ENCODE results near the gene TOGARAM2.
A peak's percentile ranks its signal among the peaks of the same experiment; 100 is the strongest.

TOGARAM2 gene

GRCh38 chr2:29000481-29000880 lies 19.4 kb downstream of the TOGARAM2 start:
- peak; percentile 91 to 96 (median 95) for DNase-seq

DNA sequence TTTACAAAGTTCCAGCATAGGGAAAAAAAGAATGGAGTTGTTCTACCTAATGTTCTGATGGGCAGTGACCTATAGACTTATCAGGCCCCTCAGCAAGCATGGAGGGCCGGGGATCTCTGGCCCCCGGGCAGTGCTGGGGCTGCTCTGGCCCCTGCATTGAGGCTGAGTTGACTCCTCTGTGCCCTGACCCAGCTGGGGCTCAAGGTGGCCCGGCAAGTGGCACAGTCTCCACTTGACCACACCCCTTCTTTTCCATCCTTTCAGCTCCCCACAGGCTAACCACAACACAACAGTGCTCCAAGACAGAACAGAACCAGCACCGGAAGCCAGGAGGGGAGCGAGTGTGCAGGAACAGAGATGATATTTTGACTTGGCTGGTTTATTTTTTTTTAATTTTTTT lies 19.9 kb downstream of the TOGARAM2 start:
- DNase-seq, result peak in 1 of 4 experiments; percentile 32

DNA sequence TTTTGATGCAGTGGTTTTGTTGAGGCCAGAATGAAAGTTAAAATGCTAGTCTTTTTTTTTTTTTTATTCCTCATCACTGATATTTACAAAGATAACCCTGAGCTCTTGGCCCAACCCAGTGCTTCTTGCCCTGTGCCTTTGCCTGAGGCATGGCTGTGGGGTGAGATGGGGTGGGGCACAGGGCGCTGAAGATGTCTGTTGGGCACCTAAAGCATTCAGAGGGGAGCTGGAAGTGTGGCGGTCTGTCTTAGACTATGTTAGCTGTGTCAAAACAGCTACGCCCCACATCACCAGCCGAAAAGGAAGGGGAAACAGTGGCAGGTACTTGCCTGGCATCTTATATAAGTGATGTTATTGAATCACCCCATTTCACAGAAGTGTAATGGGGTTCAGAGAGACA lies 20.7 kb downstream of the TOGARAM2 start:
- no peak for DNase-seq

DNA sequence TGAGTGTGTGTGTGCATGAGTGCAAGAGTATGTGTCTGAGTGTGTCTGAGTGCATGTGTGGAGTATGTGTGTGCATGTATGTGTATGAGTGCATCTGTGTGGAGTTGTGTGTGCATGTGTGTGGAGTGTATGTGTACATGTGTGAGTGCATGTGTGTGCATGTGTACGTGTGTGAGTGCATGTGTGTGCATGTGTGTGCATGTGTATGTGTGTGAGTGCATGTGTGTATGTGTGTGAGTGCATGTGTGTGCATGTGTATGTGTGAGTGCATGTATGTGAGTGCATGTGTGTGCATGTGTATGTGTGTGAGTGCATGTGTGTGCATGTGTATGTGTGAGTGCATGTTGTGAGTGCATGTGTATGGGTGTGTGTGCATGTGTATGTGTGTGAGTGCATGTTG lies 23.7 kb downstream of the TOGARAM2 start:
- DNase-seq, result no peak

DNA sequence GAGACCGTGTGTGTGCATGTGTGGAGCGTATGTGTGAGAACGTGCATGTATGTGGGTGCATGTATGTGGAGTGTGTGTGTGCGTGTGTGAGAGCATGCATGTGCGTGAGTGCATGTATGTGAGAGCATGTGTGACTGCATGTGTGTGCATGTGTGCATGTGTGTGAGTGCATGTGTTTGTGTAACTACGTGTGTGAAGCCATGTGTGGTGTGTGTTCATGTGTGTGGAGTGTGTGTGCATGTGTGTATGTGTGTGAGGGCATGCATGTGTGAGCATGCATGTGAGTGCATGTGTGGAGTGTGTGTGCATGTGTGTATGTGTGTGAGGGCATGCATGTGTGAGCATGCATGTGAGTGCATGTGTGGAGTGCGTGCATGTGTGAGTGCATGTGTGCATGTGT lies 24.2 kb downstream of the TOGARAM2 start:
- no peak for DNase-seq

- DNase-seq, result peak; percentile 48 to 79 (median 70)
Measured at GRCh38 chr2:29006092-29006979, 25.2 kb downstream of the TOGARAM2 start.

DNA sequence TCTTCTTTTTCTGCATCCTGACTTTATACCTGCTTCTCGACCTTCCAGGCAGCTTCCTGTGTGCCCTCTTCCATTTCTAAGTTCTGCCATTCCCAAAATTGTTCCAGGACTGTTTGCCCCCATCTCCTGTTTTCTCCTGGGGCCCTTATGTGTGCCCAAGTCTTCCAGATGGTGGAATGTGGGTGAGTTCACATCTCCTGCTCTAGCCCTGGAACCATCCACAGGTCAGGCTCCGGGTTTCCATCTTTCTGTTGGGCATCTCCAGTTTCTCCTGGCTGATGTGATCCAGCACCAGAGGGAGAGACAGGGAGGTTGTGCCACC lies 25.8 kb downstream of the TOGARAM2 start:
- DNase-seq, result no peak

DNA sequence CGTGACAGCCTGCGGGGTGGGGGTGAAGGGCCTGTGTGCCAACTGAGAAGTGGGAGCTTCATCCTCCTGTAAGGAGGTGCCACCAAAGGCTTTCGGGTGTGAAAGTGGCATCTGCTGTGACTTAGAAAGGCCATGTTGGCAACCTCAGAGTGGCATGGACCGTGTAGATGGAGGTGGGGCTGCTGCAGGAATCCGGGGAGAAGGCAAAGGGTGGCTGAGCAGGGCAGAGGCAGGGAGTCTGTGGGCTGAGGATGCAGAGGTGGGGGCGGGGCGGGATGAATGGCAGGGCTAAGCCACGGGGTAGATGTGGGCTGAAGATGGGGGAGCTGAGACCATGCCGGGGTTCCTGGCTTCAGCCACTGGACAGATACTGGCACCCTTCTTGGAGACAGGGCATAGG lies 28.2 kb downstream of the TOGARAM2 start:
- no peak for DNase-seq

GRCh38 chr2:29009711-29010677 lies 28.9 kb downstream of the TOGARAM2 start:
- no peak for DNase-seq

- peak; percentile 50 to 71 (median 66) for DNase-seq
Measured at GRCh38 chr2:29010946-29011345, 29.8 kb downstream of the TOGARAM2 start.

DNA sequence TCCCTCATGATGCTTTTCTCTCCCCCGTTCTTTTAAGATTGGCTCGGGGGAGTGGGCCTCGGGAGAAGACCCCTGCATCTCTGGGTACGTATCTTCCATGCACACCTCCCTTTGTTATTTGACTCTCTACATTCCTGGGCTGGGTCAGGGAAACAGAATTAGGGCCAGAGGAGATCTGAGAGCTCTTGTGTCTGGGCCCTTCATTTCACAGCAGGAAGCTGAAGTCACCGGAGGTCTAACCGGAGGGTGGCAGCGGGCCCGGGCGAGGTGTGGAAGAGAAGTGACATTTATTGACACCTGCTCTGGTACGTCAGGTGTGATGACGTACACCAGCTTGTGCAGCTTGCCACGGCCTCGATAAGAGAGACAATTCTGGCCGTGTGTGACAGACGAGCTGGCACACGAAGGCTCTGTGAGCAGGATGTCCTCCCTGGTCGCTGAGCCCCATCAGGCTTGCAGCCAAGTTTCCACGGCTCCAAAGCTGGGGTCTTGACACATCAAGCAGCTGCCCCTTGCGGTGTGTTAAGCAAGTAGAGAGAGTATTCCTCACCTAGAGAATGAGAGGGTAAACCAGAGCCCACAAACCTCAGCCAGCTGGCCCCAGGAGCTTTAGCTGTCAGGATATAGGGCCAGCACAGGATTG lies 30.4 kb downstream of the TOGARAM2 start:
- peak in 1 of 4 experiments; percentile 27 for DNase-seq

DNA sequence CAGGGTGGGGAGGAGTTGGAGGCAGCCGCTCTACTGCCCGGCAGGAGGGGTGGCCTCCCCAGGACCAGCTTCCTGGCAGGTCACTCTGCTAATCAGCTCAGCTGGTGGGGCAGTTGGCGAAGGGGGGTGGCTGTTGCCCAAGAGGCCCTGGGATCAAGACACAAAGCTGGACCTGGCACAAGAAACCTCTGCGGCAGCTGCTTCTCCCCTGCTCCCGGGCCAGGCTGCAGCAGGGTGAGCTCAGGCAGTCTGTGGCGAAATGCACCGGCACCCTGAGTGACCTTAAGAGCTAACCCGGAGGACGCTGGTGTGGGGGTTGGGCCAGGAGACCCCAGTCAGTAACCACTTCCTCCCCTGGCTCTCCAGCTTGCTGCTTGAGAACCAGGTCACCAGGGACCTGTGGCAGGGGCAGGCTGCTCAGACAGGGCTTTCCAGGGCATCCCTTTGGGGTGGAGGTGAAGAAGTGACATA lies 31.1 kb downstream of the TOGARAM2 start:
- peak; percentile 69 to 85 (median 78) for DNase-seq

GRCh38 chr2:29013057-29013780 lies 32.1 kb downstream of the TOGARAM2 start:
- DNase-seq, result peak in 3 of 4 experiments; percentile 30 to 61 (median 58)

GRCh38 chr2:29014331-29014730 lies 33.2 kb downstream of the TOGARAM2 start:
- DNase-seq, result peak in 1 of 4 experiments; percentile 24

DNA sequence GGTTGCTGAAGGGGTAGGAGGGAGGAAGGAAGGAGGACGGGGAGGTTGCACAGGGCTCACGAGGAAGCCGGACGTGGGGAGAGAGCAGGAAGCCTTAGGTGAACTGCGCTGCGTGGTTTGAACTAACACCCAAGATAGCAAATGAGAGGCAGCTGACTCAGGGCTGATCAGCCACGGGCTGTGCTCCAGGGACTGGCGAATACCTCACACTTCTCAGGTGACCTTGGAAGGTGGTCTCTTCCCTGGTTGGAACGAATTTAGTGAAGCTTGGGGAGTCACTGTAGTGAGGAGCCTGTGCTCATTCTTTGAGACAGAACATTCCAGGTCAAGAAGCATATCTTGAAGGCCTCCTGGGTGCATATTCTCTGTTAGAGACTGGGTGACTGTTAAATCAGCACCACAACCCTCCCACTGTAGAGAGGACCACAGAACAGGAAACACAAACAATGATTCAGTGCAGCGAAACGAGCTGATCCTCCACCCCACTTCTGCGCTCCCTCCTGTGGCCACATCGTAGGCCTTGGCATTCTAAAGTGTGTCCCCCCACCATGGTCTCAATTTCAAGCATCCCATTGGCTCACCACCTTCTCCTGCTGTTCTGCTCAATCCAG lies 33.8 kb downstream of the TOGARAM2 start:
- DNase-seq, result peak; percentile 70 to 88 (median 80)

DNA sequence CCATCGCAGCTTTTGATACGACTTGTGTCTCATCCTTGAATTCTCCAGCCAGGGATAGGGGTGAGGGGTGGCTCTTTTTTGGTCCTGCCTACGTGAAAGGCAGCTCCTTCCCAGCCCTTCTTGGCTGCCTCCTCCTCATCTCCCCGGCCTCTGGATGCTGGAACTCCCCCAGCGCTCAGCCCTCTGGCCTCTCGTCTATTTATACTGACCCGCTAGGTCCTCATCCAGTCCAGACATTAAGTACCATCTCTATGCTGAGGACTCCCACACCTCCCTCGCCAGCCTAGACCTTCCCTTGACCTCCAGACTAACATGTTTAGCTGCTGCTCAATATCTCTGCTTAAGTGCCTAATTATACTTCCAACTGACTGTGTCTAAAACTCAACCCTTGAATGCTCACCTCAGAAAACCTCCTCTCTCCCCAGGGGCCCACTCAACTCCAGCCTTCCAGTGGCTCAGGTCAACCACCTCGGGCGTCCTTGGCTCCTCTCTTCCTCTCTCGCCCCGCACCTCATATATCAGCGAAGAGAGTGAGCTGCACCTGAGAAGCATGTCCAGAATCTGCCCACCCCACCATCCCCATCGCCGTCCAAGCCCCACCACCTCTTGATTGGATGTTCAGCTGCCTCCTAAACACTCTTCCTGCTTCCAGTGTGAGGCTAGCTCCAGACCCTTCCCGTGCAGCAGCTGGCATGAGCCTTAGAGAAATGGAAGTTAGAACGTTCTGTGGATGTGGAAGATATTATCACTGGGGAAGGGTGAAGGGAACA lies 34.8 kb downstream of the TOGARAM2 start:
- no peak for DNase-seq

DNA sequence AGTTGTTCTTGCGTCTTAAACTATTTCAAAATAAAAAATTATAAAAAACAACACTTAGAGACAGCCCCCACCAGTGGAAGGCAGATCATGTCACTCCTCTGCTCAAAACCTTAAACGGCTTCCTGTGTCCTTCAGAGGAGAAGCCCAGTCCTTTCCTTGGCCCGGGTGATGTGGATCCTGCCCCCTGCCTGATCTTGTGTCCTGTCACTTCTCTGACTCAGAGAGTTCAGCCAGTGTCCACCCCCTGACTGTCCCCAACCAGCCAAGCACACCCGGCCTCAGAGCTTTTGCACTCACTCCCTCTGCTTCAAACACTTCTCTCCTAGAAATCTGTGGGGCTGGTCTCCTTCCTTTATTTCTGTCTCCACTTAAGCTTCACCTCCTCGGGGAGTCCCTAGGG lies 35.4 kb downstream of the TOGARAM2 start:
- DNase-seq, result peak; percentile 69 to 87 (median 80)

DNA sequence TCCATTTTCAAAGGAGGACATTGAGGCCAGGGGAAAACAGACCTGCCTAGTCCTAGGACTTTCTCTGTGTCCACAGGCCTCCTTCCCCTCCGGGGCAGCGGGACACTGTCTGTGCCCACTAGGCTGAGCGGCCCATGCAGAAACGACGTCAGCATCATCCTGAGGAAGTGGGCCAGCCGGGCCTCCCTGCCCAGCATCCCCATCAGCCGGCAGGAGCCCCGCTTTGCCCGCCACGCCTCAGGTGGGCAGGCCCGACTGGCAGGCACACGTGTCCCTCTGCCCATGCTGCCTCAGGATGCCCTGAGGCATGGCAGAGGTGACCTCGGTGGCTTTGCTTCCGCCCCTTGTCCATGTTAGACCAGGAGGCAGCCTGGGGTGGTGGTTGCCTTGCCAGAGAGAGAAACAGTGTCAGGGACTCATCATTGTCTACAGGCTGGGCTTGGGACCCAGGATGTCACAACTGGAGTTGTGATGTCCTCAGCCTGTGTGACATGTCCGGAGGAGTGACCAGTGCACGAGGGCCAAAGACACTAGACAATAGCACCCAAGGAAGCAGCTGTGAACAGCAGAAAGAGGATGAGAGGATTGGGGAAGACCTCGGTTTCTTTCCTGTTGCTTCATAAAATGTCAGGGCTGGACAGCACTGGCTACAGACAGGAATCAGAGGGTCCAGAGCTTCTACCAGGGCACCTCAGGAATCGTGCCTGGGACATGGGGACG lies 36.8 kb downstream of the TOGARAM2 start:
- DNase-seq, result peak; percentile 64 to 82 (median 74)

DNA sequence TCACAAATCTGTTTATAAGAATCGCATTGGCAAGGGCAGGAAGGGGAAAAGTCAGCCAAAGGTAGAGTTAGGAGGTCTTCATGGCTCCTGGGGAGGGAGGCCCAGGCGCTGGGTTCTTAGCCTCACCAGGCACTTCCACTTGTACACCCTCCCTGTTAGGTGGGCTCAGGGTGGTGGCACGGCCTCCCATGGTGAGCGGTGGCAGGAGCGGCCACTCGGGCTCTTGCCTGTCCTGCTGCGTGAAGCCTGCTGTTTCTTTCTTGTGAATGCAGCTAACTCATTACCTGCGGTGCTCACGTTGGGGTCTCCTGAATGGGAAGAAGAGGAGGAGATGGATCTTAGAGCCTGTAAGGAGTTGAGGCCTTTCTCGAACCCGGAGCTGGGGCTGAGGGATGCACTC lies 40.8 kb downstream of the TOGARAM2 start:
- no peak for DNase-seq

- DNase-seq, result no peak
Measured at GRCh38 chr2:29022679-29023078, 41.6 kb downstream of the TOGARAM2 start.

Measured in suppressor macrophage (primary cell).